K562 (cell line): ENCODE measurements around the gene LRGUK. TPM values are rescaled to one million over a fixed set of nuclear protein-coding genes. Genes with fewer than 3 reads are reported as not detected.

Experiments
- ATAC-seq: fragments of 200-7000 bp; cut with Tn5 transposase; 3 replicates; pipeline ENCODE4 v1.9.1; 2020; ENCODE audit warnings: moderate library complexity
- BruUV-seq: library from RNA; stranded (reverse); fragments of 400-500 nt; replicated peaks from 2 replicates; lab custom pipeline; 2021; lab: Mats Ljungman, UMichigan
- CTCF ChIA-PET: fragments of 300-600 bp; formaldehyde crosslinking; extraction: SDS; loops from one replicate; lab custom pipeline; 2021; ENCODE audit warnings: low intra/inter-chr PET ratio; lab: Yijun Ruan, JAX
- POLR2A ChIA-PET: fragments of 300-600, 350-650 bp; sonication (Branson Sonifier 250); formaldehyde crosslinking; extraction: SDS; loops from one replicate; lab custom pipeline; 2021; ENCODE audit warnings: antibody characterized with exemption, inconsistent platforms; lab: Yijun Ruan, JAX
- DNase-seq, 4 experiments: peaks; one replicate each; pipeline versions ENCODE4 v3.0.0 to v3.0.0-alpha.2; 2011 to 2018; ENCODE audit warnings: low spot score in 3 of 4, mixed read lengths in 3 of 4; ENCODE audit errors: extremely low read depth in 1 of 4
- FAIRE-seq: peaks from 2 replicates; lab custom pipeline; 2011; peaks lifted over from hg19 to GRCh38; lab: Jason Lieb, UNC
- H2AFZ ChIP-seq: 2 replicates; pipeline ENCODE4 v1.6.0; 2011; ENCODE audit warnings: low read depth, low read length, control low read depth, inconsistent platforms
- H3K27ac ChIP-seq: fragments of 200-600 bp; 3 replicates; pipeline ENCODE4 v1.8.0; 2011; ENCODE audit warnings: low read depth, mild to moderate bottlenecking, control low read depth, inconsistent platforms, low read length, moderate library complexity, mixed read lengths; ENCODE audit errors: extremely low read depth
- H3K27me3 ChIP-seq, 2 experiments: fragments of 300-600 bp in 1 of 2; 2 replicates in 1 of 2; 3 replicates in 1 of 2; pipeline versions ENCODE4 v1.6.0 to v1.8.0; 2011; ENCODE audit warnings: inconsistent platforms in 2 of 2, low read length in 2 of 2, mild to moderate bottlenecking in 1 of 2, mixed read lengths in 1 of 2, moderate library complexity in 1 of 2; ENCODE audit not compliant: control insufficient read depth in 2 of 2, insufficient read depth in 2 of 2
- H3K36me3 ChIP-seq: fragments of 300-600 bp; 3 replicates; pipeline ENCODE4 v1.8.0; 2011; ENCODE audit warnings: mild to moderate bottlenecking, low read length, inconsistent platforms; ENCODE audit not compliant: control insufficient read depth, insufficient read depth
- H3K4me1 ChIP-seq, 2 experiments: fragments of 200-600 bp in 1 of 2; replicated peaks in 1 of 2; 2 replicates in 1 of 2; 3 replicates in 1 of 2; pipeline versions ENCODE4 v1.5.1 to v1.8.0; 2011; ENCODE audit warnings: inconsistent platforms in 2 of 2, low read length in 2 of 2, mild to moderate bottlenecking in 1 of 2, mixed read lengths in 1 of 2, moderate library complexity in 1 of 2; ENCODE audit not compliant: control insufficient read depth in 2 of 2, insufficient read depth in 2 of 2
- H3K4me2 ChIP-seq: 2 replicates; pipeline ENCODE4 v1.6.1; 2011; ENCODE audit warnings: low read length, control low read depth, inconsistent platforms, mixed read lengths; ENCODE audit not compliant: insufficient read depth
- H3K4me3 ChIP-seq: fragments of 200-600 bp; sonication (generic), shearing (Covaris generic); 2 replicates; pipeline ENCODE4 v1.5.1; 2016; ENCODE audit warnings: control low read depth, inconsistent platforms
- H3K79me2 ChIP-seq: fragments of 200-600 bp; 3 replicates; pipeline ENCODE4 v1.8.0; 2011; ENCODE audit warnings: low read length, inconsistent platforms; ENCODE audit not compliant: control insufficient read depth, insufficient read depth
- H3K9ac ChIP-seq, 2 experiments: 2 replicates each; pipeline versions ENCODE4 v1.6.0 to v1.6.1; 2011; ENCODE audit warnings: low read depth in 2 of 2, low read length in 2 of 2, control low read depth in 1 of 2, inconsistent platforms in 1 of 2, mild to moderate bottlenecking in 1 of 2, mixed read lengths in 1 of 2; ENCODE audit not compliant: insufficient read depth in 1 of 2
- H3K9me1 ChIP-seq: one replicate; pipeline ENCODE4 v1.6.0; 2011; ENCODE audit warnings: inconsistent platforms, mild to moderate bottlenecking, low read length, moderate library complexity; ENCODE audit not compliant: control insufficient read depth, insufficient read depth
- H3K9me3 ChIP-seq: replicated peaks from 2 replicates; pipeline ENCODE4 v1.5.1; 2011; ENCODE audit warnings: low read depth, low read length, inconsistent platforms; ENCODE audit not compliant: control insufficient read depth, insufficient read depth
- H4K20me1 ChIP-seq: replicated peaks from 2 replicates; pipeline ENCODE4 v1.6.1; 2011; ENCODE audit warnings: low read length, inconsistent platforms, mixed read lengths; ENCODE audit not compliant: control insufficient read depth, insufficient read depth
- ATF3 ChIP-seq, 2 experiments: fragments of 450-650 bp in 1 of 2; sonication (generic) in 1 of 2; formaldehyde crosslinking in 1 of 2; IDR thresholded peaks in 1 of 2; conservative IDR thresholded peaks in 1 of 2; 2 replicates each; pipeline versions ENCODE4 v1.6.1 to v1.8.1; 2016 to 2023; ENCODE audit warnings: mild to moderate bottlenecking in 2 of 2, moderate library complexity in 2 of 2, inconsistent platforms in 1 of 2, missing genetic modification reagents in 1 of 2
- CHCHD3 ChIP-seq: fragments of 250-450 bp; sonication (Bioruptor Pico); IDR thresholded peaks from 2 replicates; pipeline ENCODE4 v2.1.2; 2022; ENCODE audit warnings: mild to moderate bottlenecking
- CTCFL ChIP-seq: IDR thresholded peaks from 2 replicates; pipeline ENCODE4 v1.6.1; 2011; ENCODE audit warnings: borderline replicate concordance, low read depth, mild to moderate bottlenecking, moderate library complexity, low read length; ENCODE audit not compliant: insufficient read depth, poor library complexity, severe bottlenecking
- ETV5 ChIP-seq: sonication (generic); formaldehyde crosslinking; IDR thresholded peaks from 2 replicates; pipeline ENCODE4 v1.4.0; 2020; ENCODE audit warnings: low read depth, mild to moderate bottlenecking, missing genetic modification reagents
- GABPA ChIP-seq: fragments of 200-800 bp; sonication (Bioruptor generic); conservative IDR thresholded peaks from 2 replicates; pipeline ENCODE4 v1.6.1; 2016; ENCODE audit warnings: low read depth, missing genetic modification characterization, missing compliant biosample characterization
- GATAD2A ChIP-seq: fragments of 450-650 bp; IDR thresholded peaks from 2 replicates; pipeline ENCODE4 v1.6.1; 2017
- MCM3 ChIP-seq: fragments of 450-650 bp; IDR thresholded peaks from 2 replicates; pipeline ENCODE4 v1.6.1; 2016
- RBM25 ChIP-seq: fragments of 200-400 bp; formaldehyde crosslinking; IDR thresholded peaks from 2 replicates; pipeline ENCODE4 v1.6.1; 2018; ENCODE audit warnings: low read length, low read depth, moderate library complexity; ENCODE audit not compliant: severe bottlenecking
- ZNF146 ChIP-seq: IDR thresholded peaks from one replicate; pipeline ENCODE4 v1.6.1; 2018; ENCODE audit warnings: missing compliant biosample characterization; ENCODE audit not compliant: unreplicated experiment
- ZNF165 ChIP-seq: fragments of 250-450 bp; sonication (Bioruptor Pico); IDR thresholded peaks from 2 replicates; pipeline ENCODE4 v1.4.0; 2020; ENCODE audit warnings: borderline replicate concordance
- WGBS: fragments of 100-300 bp; shearing (Covaris generic); methylation state at CpG from one replicate; pipeline ENCODE4 v1.1.6; 2016; ENCODE audit warnings: low coverage, mixed read lengths; ENCODE audit not compliant: insufficient coverage; ENCODE audit errors: missing lambda C conversion rate; 5-methylcytosine and 5-hydroxymethylcytosine counted together
- in situ Hi-C: fragments of 300-500 bp; cut with MboI; formaldehyde crosslinking; loops from 4 replicates; pipeline ENCODE4 v1.15.0; 2018; ENCODE audit warnings: inconsistent platforms, mixed read lengths
- intact Hi-C: fragments of 100-400 bp; cut with micrococcal nuclease; formaldehyde crosslinking; loops from 2 replicates; pipeline ENCODE4 v1.14.2; 2022
- polyA plus RNA-seq, 8 experiments: library from polyadenylated mRNA; depleted of rRNA in 4 of 8; stranded (reverse) in 5 of 8; unstranded in 3 of 8; fragments of >200 nt; fragmentation: Nextera tagmentation in 2 of 8; fragmentation: Illumina TruSeq in 1 of 8; extraction: Ambion mirVana in 2 of 8; extraction: Trizol in 1 of 8; gene quantifications; 2 replicates each; pipeline versions ENCODE4 v1.2.1 to v1.2.3, GENCODE V29; 2011 to 2014; ENCODE audit warnings: inconsistent platforms in 1 of 8, missing spikeins in 1 of 8
- total RNA-seq, 7 experiments: library from RNA; depleted of rRNA in 6 of 7; stranded (reverse); fragments of >200 nt in 6 of 7; fragmentation: Illumina TruSeq in 2 of 7; extraction: Trizol in 2 of 7; gene quantifications; 2 replicates each; pipeline versions ENCODE4 v1.2.1 to v1.2.3, GENCODE V29; 2011 to 2021; ENCODE audit warnings: low replicate concordance in 1 of 7

LRGUK gene
- total and polyA plus RNA-seq, 9 of the 15 experiments (the other 6 are each of a cell fraction or from before 2014, with no cell fraction given) = 0.04 to 0.33 (median 0.18) TPM

GRCh38 chr7:134078991-134079390 lies 48.1 kb upstream of the LRGUK start:
- Histone ChIP-seq H3K4me3 (no peak overlapping the region), H3K36me3 (no peaks in the 10 kb centered on the region), H3K27me3 (no peaks in the 10 kb centered on the region), H3K9me1 (no peaks in the 10 kb centered on the region), H3K9ac (no peak overlapping the region), H3K4me2 (no peak overlapping the region), H3K4me1 (peaks cover under 1 to 21% of the 10 kb centered on the region in 2 experiments; a peak in 4 of 5 replicates), H2AFZ (peak overlapping the region; percentile 58; the same call in 1 of the 2 replicates), H3K27ac (no peak overlapping the region), H3K9me3 (no peaks in the 10 kb centered on the region; the same call in 1 of the 2 replicates), H4K20me1 (no peaks in the 10 kb centered on the region), H3K79me2 (no peaks in the 10 kb centered on the region)
- BruUV-seq = no TSS peak
- WGBS = 33% methylated on average over 2 of the region's 2 CpGs
- ChIA-PET CTCF (no interaction called here), POLR2A (no interaction called here)
- DNase-seq = no peak
- no peak for FAIRE-seq
- intact Hi-C loops = no loop called here
- in situ Hi-C loops = no loop called here
- ATAC-seq = no peak
- no peak for TF ChIP-seq MCM3
- no peak for TF ChIP-seq GATAD2A
- TF ChIP-seq ZNF165 (CRISPR knock-in tag) = no peak
- TF ChIP-seq GABPA = peak; percentile 56
- no peak for TF ChIP-seq RBM25
- no peak for TF ChIP-seq ETV5
- TF ChIP-seq CTCFL = no peak
- TF ChIP-seq ATF3 (IDR thresholded peaks at IDR 0.05) = no peak
- TF ChIP-seq ATF3 (CRISPR knock-in tag; conservative IDR thresholded peaks at IDR 0.05) = no peak
- TF ChIP-seq ZNF146 (CRISPR knock-in tag) = no peak
- TF ChIP-seq CHCHD3 = no peak
